ENCODE data around the gene RARRES2.

The RARRES2 gene

DNA sequence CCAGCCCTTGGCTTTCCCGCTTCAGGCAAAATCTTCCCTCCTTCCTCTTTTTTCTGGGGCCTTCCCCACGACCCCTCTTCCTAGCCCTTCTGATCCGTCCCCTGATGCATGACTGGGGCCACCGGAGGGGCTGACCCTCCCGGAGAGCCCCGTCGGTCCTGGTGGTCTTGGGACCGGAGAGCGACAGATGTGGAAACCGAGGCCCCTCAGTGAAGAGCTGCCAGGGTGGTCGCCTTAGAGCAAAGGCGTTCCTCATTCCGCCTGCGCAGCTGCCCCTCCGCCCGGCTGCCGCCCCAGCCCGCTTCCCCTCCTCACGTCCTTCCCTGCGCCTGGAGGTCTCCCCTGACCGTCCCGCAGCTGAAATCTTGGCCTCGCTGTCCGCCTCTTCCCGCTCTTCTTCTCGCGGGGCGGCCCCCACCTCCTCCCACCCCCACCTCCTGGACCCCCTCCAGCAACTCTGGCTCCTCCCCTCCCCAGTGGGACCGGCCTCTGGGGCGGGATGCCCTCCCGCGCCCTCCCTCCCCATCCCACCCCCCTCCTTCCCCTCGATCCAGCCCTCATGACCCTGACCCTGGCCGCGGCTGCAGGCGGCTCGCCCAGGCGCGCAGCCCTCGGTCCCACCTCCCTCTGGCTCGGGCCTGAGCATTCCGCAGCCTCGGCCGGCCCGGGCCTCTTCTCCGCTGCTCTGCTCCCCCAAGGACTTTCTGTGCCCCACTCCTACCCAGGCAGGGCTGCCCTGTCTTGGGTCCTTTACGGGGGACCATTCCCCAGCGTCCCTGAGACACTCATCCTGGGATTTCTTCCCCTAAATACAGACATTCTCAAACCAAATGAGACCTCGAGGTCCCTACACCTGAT, at the start of gene RARRES2:
Gene RARRES2, minus strand, starts transcription at position 367 of the 858 bp plus-strand sequence. CDS start 1,020 bp downstream, outside the sequence.
- no peak within 1 kb of the TSS for H3K27ac ChIP-seq (ENCODE audit: low read depth, low read length)
- no peak within 1 kb of the TSS for H3K4me2 ChIP-seq (ENCODE audit: low read length)
- no peaks in the 10 kb centered on the region for H3K79me2 ChIP-seq (ENCODE audit: control insufficient read depth, low read length)
- no peaks in the 10 kb centered on the region for H4K20me1 ChIP-seq (ENCODE audit: control insufficient read depth, insufficient read depth, low read depth, low read length)
- no peak within 1 kb of the TSS for H3K4me3 ChIP-seq (ENCODE audit: low read length)
- H3K9me3 ChIP-seq (ENCODE audit: control insufficient read depth, insufficient read depth, low read length), result peaks cover 11% of the 10 kb centered on the region; the same call in 1 of the 2 replicates
- H3F3A ChIP-seq (ENCODE audit: control insufficient read depth, insufficient read depth), result no peaks in the 10 kb centered on the region
- no peaks in the 10 kb centered on the region for H3K9me2 ChIP-seq (replicated peaks; ENCODE audit: control insufficient read depth, low read length)
- no peaks in the 10 kb centered on the region for H3K27me3 ChIP-seq (ENCODE audit: control insufficient read depth, low read length)
- H3K4me1 ChIP-seq (ENCODE audit: control insufficient read depth, low read length), result no peaks in the 10 kb centered on the region
- peaks cover 12% of the 10 kb centered on the region for H3K36me3 ChIP-seq (ENCODE audit: control insufficient read depth, low read length)
- no peak for TF ChIP-seq EZH2phosphoT487 (IDR thresholded peaks at IDR 0.05; ENCODE audit: borderline replicate concordance, low read length)
- TF ChIP-seq, protein P1, sequence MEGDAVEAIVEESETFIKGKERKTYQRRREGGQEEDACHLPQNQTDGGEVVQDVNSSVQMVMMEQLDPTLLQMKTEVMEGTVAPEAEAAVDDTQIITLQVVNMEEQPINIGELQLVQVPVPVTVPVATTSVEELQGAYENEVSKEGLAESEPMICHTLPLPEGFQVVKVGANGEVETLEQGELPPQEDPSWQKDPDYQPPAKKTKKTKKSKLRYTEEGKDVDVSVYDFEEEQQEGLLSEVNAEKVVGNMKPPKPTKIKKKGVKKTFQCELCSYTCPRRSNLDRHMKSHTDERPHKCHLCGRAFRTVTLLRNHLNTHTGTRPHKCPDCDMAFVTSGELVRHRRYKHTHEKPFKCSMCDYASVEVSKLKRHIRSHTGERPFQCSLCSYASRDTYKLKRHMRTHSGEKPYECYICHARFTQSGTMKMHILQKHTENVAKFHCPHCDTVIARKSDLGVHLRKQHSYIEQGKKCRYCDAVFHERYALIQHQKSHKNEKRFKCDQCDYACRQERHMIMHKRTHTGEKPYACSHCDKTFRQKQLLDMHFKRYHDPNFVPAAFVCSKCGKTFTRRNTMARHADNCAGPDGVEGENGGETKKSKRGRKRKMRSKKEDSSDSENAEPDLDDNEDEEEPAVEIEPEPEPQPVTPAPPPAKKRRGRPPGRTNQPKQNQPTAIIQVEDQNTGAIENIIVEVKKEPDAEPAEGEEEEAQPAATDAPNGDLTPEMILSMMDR (IDR thresholded peaks at IDR 0.05; ENCODE audit: low read depth, low read length, poor library complexity, severe bottlenecking), result no peak

DNA sequence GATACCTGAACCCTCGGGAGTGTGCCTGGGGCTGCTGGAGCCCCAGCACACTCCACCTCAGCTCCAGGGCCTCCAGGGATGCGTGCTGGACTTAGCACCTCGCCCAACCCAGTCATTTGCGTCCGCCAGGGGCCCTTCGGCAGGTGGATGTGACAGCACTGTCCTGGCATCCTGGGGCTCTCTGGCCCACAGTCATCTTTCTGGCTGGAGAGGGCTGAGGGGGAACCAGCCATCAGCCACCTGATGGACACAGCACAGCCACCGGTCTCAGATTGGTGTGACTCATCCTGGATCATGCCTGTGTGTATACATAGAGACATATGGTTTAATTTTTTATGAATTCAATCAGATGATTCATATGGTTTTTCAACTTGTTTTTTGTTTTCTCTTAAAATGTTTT, 48.8 kb upstream of the RARRES2 start:
- Histone ChIP-seq H3K36me3 (ENCODE audit: control insufficient read depth, low read length) (peaks cover 17% of the 10 kb centered on the region), H3F3A (ENCODE audit: control insufficient read depth, insufficient read depth) (peaks cover 9% of the 10 kb centered on the region; the same call in 1 of the 2 replicates), H3K9me3 (ENCODE audit: control insufficient read depth, insufficient read depth, low read length) (no peaks in the 10 kb centered on the region), H3K4me2 (ENCODE audit: low read length) (no peak overlapping the region), H3K27me3 (ENCODE audit: control insufficient read depth, low read length) (no peaks in the 10 kb centered on the region), H3K79me2 (ENCODE audit: control insufficient read depth, low read length) (no peaks in the 10 kb centered on the region; the same call in 1 of the 2 replicates), H4K20me1 (ENCODE audit: control insufficient read depth, insufficient read depth, low read depth, low read length) (no peaks in the 10 kb centered on the region), H3K9me2 (replicated peaks; ENCODE audit: control insufficient read depth, low read length) (no peaks in the 10 kb centered on the region), H3K4me3 (ENCODE audit: low read length) (no peak overlapping the region), H3K4me1 (ENCODE audit: control insufficient read depth, low read length) (peaks cover 4% of the 10 kb centered on the region; the same call in 1 of the 2 replicates), H3K27ac (ENCODE audit: low read depth, low read length) (no peak overlapping the region)
- no peak for TF ChIP-seq EZH2phosphoT487 (IDR thresholded peaks at IDR 0.05; ENCODE audit: borderline replicate concordance, low read length)
- TF ChIP-seq, protein P1 (IDR thresholded peaks at IDR 0.05; ENCODE audit: low read depth, low read length, poor library complexity, severe bottlenecking), result no peak

DNA sequence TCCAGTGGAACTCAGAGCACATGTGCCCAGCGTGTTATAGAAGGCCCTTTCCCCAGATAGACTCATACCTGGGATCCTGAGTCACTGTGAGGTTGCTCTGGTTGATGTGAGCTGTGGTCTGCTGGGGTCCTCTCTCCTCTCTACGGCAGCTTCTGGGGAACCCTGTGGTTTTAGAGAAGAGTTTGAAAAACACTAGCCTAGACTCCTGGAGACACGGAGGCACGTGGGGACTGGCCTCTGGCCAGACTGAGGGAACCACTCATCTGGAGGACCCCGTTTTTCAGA, 48.0 kb upstream of the RARRES2 start:
- Histone ChIP-seq H3K27me3 (ENCODE audit: control insufficient read depth, low read length) (no peaks in the 10 kb centered on the region), H3F3A (ENCODE audit: control insufficient read depth, insufficient read depth) (peaks cover 5% of the 10 kb centered on the region; the same call in 1 of the 2 replicates), H3K4me3 (ENCODE audit: low read length) (no peak overlapping the region), H3K27ac (ENCODE audit: low read depth, low read length) (no peak overlapping the region), H4K20me1 (ENCODE audit: control insufficient read depth, insufficient read depth, low read depth, low read length) (no peaks in the 10 kb centered on the region), H3K36me3 (ENCODE audit: control insufficient read depth, low read length) (peaks cover 24% of the 10 kb centered on the region), H3K4me2 (ENCODE audit: low read length) (no peak overlapping the region), H3K79me2 (ENCODE audit: control insufficient read depth, low read length) (peaks cover 3% of the 10 kb centered on the region; the same call in 1 of the 2 replicates), H3K9me2 (replicated peaks; ENCODE audit: control insufficient read depth, low read length) (no peaks in the 10 kb centered on the region), H3K9me3 (ENCODE audit: control insufficient read depth, insufficient read depth, low read length) (no peaks in the 10 kb centered on the region), H3K4me1 (ENCODE audit: control insufficient read depth, low read length) (peaks cover 9% of the 10 kb centered on the region)
- no peak for TF ChIP-seq EZH2phosphoT487 (IDR thresholded peaks at IDR 0.05; ENCODE audit: borderline replicate concordance, low read length)
- TF ChIP-seq, protein P1 (IDR thresholded peaks at IDR 0.05; ENCODE audit: low read depth, low read length, poor library complexity, severe bottlenecking), result no peak

Measured in DOHH2 (cell line).